Measurements from ENCODE around the gene ARID2.

DNA sequence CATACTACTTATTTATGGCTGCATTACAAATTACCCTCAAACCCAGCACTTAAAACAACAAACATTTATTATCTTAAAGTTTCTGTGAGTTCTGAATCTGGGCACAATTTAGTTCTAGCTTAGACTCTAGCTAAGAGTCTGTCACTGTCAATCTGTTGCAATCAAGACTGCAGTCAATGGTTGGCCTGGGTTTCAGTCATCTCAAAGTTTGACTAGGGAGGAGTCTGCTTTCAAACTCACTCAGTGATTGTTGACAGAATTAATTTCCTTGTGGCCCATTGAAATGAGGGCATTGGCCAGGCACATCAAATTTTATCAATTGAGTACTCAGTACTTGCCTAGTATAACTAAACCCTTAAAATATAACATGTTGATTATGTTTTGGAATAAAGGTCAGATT lies 51.6 kb downstream of the ARID2 start:
- no peak for TF ChIP-seq CTCF (IDR thresholded peaks at IDR 0.05)
- no peak for TF ChIP-seq POLR2A (IDR thresholded peaks at IDR 0.05)

Data from body of pancreas (tissue), 4 donors.